ENCODE data around the gene HSPG2. TPM values are rescaled to one million over a fixed set of nuclear protein-coding genes. Genes with fewer than 3 reads are reported as not detected.

Gene HSPG2
- total RNA-seq, 2 donors from 2014 or later = 684 to 846 TPM

GRCh38 chr1:21900766-21901472, 36.2 kb downstream of the HSPG2 start:
- Histone ChIP-seq H3K4me3 (no peak overlapping the region), H3K27me3 (replicated peaks; ENCODE audit: insufficient read depth) (no peaks in the 10 kb centered on the region), H3K36me3 (peaks cover 2% of the 10 kb centered on the region), H3K9me3 (no peaks in the 10 kb centered on the region), H3K27ac (peak overlapping the region; percentile 99), H3K4me1 (ENCODE audit: control insufficient read depth in 1 of 2, low read depth in 2 of 2) (peaks cover 85 to 99% of the 10 kb centered on the region in 2 donors)
- no peak for TF ChIP-seq CTCF (IDR thresholded peaks at IDR 0.05)
- DNase-seq (ENCODE audit: low spot score) (no peak), ATAC-seq (ENCODE audit: insufficient number of reproducible peaks, low FRiP score, low read depth) (no peak)

GRCh38 chr1:21899987-21900386, 37.1 kb downstream of the HSPG2 start:
- Histone ChIP-seq H3K4me3 (no peak overlapping the region), H3K4me1 (ENCODE audit: control insufficient read depth in 1 of 2, low read depth in 2 of 2) (peaks cover 80 to 99% of the 10 kb centered on the region in 2 donors), H3K9me3 (no peaks in the 10 kb centered on the region), H3K36me3 (peaks cover 12% of the 10 kb centered on the region), H3K27ac (peak overlapping the region; percentile 99), H3K27me3 (replicated peaks; ENCODE audit: insufficient read depth) (no peaks in the 10 kb centered on the region)
- no peak for TF ChIP-seq CTCF (IDR thresholded peaks at IDR 0.05)
- ATAC-seq (ENCODE audit: insufficient number of reproducible peaks, low FRiP score, low read depth) = no peak
- no peak for DNase-seq (ENCODE audit: low spot score)

GRCh38 chr1:21899267-21899810, 37.8 kb downstream of the HSPG2 start:
- Histone ChIP-seq H3K36me3 (peaks cover 18% of the 10 kb centered on the region), H3K27me3 (replicated peaks; ENCODE audit: insufficient read depth) (no peaks in the 10 kb centered on the region), H3K4me3 (no peak overlapping the region), H3K9me3 (no peaks in the 10 kb centered on the region), H3K27ac (peak overlapping the region; percentile 99), H3K4me1 (ENCODE audit: control insufficient read depth in 1 of 2, low read depth in 2 of 2) (peaks cover 83 to 99% of the 10 kb centered on the region in 2 donors)
- ATAC-seq (ENCODE audit: insufficient number of reproducible peaks, low FRiP score, low read depth) (no peak), DNase-seq (ENCODE audit: low spot score) (no peak)
- no peak for TF ChIP-seq CTCF (IDR thresholded peaks at IDR 0.05)

GRCh38 chr1:21898326-21899200, 38.5 kb downstream of the HSPG2 start:
- Histone ChIP-seq H3K27me3 (replicated peaks; ENCODE audit: insufficient read depth) (no peaks in the 10 kb centered on the region), H3K9me3 (no peaks in the 10 kb centered on the region), H3K4me3 (no peak overlapping the region), H3K27ac (peak overlapping the region; percentile 99), H3K36me3 (peaks cover 19% of the 10 kb centered on the region), H3K4me1 (ENCODE audit: control insufficient read depth in 1 of 2, low read depth in 2 of 2) (peaks cover 75 to 99% of the 10 kb centered on the region in 2 donors)
- TF ChIP-seq CTCF (IDR thresholded peaks at IDR 0.05) = peak; percentile 14
- DNase-seq (ENCODE audit: low spot score) (no peak), ATAC-seq (ENCODE audit: insufficient number of reproducible peaks, low FRiP score, low read depth) (no peak)

- no peaks in the 10 kb centered on the region for H3K9me3 ChIP-seq
- DNase-seq (ENCODE audit: low spot score) = no peak
- H3K27ac ChIP-seq = peak overlapping the region; percentile 99
- no peak for ATAC-seq (ENCODE audit: insufficient number of reproducible peaks, low FRiP score, low read depth)
- H3K4me3 ChIP-seq = no peak overlapping the region
- no peaks in the 10 kb centered on the region for H3K27me3 ChIP-seq (replicated peaks; ENCODE audit: insufficient read depth)
- peaks cover 73 to 100% of the 10 kb centered on the region in 2 donors for H3K4me1 ChIP-seq (ENCODE audit: control insufficient read depth in 1 of 2, low read depth in 2 of 2)
- H3K36me3 ChIP-seq = peaks cover 26% of the 10 kb centered on the region
- no peak for TF ChIP-seq CTCF (IDR thresholded peaks at IDR 0.05)
Measured at GRCh38 chr1:21897844-21898243, 39.3 kb downstream of the HSPG2 start.

All from thoracic aorta (tissue), 2 donors.